Urothelium cell line (cell line): Measurements from ENCODE around the gene CYP4F22.
"Not testable (repeated sequence)": the region's sequence is repeated elsewhere in the genome, so short reads cannot be mapped to it uniquely, and the experiment has no call there.

ENCODE experiments used
- DNase-seq: peaks from one replicate; pipeline ENCODE4 v3.0.0; 2011; ENCODE audit warnings: low spot score, mixed read lengths
- FAIRE-seq: peaks from 2 replicates; lab custom pipeline; 2011; peaks lifted over from hg19 to GRCh38; lab: Jason Lieb, UNC

Gene CYP4F22

DNA sequence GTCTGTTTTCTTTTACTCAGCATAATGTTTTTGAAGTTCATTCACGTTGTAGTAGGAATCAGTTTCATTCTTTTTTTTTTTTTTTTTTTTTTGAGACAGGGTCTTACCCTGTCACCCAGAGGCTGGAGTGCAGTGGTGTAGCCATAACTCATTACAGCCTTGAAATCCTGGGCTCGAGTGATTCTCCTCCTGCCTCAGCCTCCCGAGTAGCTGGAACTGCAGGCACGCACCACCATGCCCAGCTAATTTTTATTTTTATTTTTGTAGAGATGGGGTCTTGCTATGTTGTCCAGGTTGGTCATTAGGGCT is 25.2 kb downstream of the CYP4F22 start:
- not testable (repeated sequence) for DNase-seq, FAIRE-seq

DNA sequence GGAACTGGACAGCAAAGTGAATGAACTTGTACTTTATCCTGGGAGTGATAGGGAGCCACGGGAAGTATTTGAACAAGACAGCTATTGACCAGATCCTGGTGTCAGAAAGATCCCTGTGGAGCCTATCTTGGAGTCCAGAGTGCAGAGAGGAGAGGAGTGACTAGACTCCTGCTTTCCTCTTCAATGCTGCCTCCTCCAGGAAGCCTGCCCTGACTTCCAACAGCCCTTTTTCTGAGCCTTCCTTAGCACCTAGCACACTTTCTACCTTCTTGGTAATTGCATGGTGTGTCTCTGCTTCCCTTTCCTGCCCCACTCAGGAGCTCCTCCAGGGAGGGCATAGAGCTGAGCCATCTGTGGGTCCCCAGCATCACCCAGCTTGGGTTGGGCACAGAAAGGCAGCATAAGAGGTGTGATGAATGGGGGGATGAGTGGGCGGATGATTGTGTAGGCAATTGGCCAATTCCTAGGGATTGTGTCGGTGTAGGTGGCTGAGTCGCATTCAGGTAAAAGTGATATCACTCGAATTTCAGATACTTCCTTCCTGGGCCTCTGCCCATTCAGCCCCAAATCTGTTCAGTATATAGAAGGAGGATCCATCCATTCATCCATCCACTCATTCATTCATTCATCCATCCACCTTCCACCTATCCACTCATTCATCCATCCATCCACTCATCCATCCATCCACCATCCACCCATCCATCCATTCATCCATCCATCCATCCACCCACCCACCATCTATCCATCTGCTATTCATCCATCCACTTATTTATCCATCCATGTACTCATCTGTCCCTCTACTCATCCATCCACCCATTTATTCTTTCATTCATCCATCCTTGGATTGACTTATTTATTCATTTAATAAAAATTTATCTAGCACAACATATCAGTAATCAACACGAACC is 26.9 kb downstream of the CYP4F22 start:
- FAIRE-seq, result no peak
- DNase-seq, result no peak

DNA sequence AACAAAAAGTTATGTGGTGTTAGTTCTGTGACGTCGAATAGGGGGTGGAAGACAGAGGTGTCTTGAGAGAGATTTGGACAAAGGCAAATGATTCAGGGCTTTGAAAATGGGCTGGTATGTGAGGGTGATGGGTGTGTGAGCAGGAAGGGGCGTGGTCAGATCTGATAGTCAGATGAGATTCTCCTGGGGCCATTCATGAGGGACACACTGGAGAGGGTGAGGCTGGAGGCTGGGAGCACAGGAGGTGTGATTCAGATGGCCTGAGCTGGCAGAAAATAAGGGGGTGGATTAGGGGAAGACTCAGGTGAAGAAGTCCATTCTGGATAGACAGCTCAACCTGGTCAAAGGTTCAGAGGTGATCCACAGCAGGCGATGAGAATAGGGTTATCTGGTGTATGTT is 28.0 kb downstream of the CYP4F22 start:
- DNase-seq (no peak), FAIRE-seq (no peak)

DNA sequence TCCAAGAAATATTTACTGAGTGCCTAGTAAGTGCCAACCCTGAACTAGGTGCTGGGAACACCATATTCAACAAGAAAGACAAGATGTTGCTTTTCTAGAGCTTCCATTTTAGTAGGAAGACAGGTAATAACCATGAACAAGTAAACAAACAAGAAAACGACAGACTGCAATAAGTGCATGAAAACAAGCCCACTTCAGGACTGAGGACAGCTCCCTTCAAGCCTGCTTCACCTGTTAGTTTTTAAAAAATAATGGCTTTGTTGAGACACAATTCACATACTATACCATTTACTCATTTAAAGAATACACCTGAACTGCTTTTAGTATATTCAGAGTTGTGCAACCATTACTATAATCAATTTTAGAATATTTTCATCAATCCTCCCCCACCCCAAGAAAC is 30.4 kb downstream of the CYP4F22 start:
- DNase-seq (no peak), FAIRE-seq (no peak)

DNA sequence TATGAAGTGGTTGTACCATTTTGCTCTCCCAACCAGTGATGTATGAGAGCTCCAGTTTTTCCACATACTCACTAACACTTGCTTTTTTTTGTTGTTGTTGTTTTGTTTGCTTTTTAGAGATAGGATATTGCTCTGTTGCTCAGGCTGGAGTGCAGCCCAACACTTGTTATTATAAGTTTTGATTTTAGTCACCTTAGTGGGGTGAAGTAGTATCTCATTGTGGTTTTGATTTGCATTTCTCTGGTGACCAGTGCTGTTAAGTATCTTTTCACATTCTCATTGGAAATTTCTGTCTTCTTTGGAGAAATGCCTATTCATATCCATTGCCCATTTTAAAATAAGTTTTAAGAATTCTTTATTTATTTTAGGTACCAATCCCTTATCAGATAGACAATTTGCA is 31.3 kb downstream of the CYP4F22 start:
- FAIRE-seq (no peak), DNase-seq (no peak)

DNA sequence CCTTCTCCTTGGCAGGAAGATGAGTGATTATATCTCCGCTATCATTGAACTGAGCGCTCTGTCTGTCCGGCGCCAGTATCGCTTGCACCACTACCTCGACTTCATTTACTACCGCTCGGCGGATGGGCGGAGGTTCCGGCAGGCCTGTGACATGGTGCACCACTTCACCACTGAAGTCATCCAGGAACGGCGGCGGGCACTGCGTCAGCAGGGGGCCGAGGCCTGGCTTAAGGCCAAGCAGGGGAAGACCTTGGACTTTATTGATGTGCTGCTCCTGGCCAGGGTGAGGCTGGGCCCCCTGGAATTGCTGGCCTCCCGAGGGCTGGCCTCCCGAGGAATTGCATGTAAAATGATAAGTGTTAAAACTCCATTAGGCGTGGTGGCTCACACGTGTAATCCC is 32.1 kb downstream of the CYP4F22 start:
- DNase-seq (no peak), FAIRE-seq (no peak)

DNA sequence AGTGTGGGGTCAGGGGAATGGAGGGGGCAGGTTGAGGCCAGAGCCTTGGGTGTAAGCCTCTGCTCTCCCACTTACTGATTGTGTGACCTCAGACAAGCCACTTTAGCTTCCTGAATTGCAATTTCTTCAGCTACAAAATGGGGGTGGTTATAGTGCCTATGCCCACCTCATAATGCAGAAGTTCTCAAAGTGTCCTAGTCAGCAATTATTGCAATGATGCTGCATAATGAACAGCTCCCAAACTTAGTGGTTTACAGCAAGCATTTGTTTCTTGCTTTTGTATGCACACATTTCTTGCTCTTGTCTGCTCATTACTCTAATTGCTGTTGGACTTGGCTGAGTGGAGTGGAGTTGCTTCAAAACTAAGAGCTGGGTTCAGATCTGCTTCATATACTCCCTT is 36.0 kb downstream of the CYP4F22 start:
- FAIRE-seq (no peak), DNase-seq (no peak)

DNA sequence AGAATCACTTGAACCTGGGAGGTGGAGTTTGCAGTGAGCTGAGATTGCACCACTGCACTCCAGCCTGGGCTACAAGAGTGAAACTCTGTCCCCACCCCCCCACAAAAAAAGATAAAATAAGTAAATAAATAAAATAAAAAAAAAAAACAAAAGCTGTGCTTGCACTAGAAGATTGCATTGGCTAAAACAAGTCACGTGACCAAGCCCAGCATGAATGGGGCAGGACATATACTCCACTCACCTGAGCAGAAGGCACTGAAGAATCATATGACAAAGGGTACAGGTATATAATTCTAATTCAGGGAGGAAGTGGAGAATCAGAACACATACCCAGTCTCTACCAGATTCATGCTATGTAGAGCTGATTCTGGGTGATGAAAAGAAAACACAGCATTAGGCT is 36.6 kb downstream of the CYP4F22 start:
- no peak for DNase-seq
- no peak for FAIRE-seq

DNA sequence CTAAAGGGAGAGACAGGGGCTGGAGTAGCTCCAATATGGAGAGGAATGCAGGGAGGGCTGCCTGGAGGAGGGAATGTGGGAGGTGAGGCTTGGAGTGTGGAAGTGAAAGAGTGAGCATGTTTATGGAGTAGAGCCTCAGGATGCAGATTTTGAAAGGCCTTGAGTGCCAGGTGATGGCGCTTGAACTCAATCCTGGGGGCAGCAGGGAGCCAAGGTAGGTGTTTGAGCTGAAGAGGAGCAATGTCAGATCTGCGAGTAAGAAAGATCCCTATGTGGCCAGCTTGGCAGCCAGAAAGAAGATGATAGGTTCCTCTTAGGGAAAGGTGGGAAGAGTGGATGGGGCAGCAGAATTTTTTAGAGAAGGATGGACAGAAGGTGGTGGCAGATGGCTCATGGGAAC is 40.3 kb downstream of the CYP4F22 start:
- FAIRE-seq, result no peak

DNA sequence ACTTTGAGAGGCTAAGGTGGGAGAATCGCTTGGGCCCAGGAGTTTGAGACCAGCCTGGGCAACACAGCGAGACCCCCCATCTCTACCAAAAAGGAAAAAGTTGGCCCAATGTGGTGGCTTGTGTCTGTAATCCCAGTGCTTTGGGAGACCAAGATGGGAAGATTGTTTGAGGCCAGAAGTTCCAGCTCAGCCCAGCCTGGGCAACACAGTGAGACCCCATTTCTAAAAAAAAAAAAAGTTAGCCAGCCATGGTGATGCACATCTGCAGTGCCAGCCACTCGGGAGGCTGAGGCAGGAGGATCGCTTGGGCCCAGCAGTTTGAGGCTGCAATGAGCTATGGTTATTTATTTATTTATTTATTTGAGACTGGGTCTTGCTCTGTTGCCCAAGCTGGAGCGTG is 41.3 kb downstream of the CYP4F22 start:
- no peak for DNase-seq
- FAIRE-seq, result no peak

More for the DNA sequence above, 40.3 kb downstream of the CYP4F22 start:
- no peak for DNase-seq

DNA sequence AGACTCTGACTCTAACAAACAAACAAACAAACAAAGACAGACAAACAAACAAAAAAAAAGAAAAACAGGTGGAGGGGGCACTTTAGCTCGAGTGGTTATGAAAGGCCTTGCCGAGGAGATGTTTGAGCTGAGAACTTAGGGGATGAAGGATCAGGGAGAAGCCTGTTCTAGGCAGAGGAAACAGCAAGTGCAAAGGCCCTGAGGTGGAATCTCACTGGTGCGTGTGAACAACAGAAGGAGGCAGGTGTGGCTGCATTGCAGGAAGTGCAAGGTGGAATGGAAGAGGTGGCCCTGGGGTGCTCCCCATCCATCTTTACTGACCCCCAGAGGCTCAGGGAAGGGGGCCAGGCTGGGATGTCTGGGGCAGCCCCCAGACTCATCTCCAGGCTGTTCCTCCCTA is 41.9 kb downstream of the CYP4F22 start:
- DNase-seq (no peak), FAIRE-seq (no peak)

DNA sequence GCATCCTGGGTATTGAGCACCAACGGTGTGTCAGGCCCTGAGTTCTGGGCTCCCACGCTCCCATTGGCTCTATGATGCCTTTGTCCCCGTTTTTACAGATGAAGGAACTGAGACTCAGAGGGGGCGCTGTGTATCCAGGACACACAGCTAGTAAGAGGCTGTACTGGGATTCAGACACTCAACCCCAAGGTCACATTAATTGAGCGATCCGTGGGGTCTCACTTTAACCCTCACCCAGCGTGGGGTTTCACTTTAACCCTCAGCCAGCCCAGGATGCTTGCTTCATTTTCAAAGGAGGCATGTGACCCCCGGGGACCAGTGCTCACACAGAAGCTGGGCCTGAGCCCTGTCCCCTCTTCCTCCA is 42.6 kb downstream of the CYP4F22 start:
- DNase-seq (no peak), FAIRE-seq (no peak)

DNA sequence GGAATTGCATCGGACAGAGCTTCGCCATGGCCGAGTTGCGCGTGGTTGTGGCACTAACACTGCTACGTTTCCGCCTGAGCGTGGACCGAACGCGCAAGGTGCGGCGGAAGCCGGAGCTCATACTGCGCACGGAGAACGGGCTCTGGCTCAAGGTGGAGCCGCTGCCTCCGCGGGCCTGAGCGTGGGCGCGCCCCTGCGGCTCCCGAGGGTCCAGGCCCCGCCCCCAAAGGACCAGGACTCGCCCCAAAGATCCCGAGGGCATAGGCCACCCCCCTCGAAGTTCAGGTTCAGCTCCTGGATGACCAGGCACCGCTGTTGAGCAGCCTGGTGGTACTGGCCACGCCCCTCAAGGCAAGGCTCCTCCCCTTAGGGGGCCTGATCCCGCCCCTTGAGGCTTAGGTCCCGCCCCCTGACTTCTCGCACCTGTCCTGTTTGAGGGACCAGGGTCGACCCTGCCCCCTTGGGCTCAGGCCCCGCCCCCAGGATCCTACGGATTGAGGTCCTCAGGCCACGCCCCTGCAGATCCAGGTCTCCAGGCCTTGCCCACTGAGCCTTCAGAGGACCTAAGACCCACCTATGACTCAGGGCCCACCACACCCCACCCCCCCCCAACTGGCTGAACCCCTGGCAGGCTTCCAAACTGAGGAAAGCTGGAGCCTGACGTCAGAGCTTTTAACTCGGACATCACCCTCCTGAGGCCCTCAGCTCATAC is 43.1 kb downstream of the CYP4F22 start:
- DNase-seq (peak; percentile 9), FAIRE-seq (no peak)

DNA sequence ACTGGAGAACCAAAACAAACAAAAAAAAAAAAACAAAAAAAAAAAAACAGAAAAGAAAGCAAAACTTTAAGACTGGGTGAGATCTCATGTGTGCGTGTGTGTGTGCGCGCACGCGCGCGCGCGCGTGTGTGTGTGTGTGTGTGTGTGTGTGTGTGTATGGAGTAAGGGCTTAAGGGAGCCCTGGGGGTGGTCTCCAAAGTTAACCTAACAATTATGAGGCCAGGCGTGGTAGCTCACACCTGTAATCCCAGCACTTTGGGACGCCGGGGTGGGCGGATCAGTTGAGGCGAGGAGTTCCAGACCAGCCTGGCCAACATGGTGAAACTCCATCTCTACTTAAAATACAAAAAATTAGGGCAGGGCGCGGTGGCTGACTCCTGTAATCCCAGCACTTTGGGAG is 46.7 kb downstream of the CYP4F22 start:
- DNase-seq (no peak), FAIRE-seq (no peak)

DNA sequence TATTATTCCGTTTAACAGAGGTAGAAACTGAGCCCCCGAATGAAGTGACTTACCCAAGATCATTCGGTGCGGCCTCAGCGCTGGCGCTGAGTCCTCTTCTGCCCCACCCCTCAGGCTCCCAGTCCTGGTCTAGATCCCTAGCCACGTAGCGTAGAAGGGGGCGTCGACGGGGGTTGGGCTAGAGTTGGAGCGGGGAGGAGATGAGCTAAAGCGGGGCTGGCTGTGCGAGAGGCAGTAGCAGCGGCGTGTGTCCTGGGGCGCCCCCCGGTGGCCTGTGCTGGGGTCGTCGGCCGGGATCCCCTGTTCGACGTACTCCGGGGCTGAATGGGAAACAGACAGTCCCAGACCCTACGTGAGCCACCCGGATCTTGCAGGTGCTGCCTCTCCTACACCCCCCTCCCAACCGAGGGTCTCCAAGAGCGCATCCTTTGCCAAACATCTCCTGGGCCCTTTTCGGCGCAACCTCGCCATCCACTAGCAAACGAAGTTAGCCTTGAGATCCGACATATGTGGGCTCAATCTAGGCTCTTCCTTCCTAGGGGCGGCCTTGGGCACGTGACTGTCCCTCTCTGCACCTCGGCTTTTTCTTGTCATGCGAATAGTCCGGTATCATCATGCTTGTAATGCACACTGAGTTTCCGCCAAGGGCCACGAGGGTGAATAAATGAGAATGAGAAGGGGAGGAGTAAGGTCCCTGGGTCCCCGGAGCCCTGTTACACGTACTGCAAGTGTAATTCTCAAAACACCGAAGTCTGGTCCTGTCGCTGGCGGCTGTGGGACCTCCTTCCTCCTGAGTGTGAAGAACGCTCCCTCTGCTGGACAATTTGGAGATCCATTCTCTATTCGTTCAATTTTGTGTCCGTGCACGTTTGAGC is 47.7 kb downstream of the CYP4F22 start:
- DNase-seq, result peak; percentile 92
- peak; percentile 23 for FAIRE-seq

DNA sequence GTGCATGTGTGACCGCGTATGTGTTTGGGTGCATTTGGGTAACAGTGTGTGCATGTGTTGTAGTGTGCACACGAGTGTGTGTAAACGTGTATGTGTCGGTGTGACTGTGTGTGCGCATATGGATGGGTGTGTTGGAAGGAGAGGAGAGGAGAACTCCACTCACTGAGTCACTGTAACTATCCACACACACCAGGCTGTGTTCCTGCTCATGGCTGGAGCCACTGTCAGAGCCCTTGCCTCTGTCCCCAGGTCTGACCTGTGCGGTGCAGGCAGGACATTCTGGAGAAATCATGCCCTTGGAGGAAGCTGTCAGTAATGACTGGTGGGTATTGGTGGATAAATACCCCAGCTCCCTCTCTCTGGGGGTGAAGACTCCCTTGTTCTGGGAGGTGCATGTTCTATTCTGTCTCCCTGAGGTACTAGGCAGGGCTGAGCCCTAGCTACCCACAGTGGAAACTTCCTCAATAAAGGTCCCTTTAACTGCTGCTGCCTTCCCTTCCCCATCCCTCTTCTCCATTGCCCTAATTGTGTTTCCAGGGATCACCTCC is 48.4 kb downstream of the CYP4F22 start:
- no peak for DNase-seq
- FAIRE-seq, result no peak

DNA sequence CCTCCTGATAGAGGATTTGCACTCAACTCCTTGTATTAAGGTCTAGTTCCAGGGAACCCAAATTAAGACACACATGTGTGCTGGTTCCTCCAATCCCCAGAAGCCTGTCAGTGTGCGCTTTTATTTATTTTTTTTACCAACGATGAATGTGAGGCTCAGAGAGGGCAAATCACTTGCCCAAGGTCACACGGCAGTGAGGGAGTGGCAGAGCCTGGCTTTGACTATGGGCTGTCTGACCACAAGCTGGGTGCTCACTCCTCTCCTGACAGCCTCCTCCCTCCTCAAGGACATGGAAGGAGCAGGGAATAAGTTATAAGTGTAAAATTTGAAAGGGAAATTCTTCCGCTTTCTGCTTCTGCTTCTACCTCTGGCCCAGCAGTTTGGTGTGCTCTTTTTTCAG is 48.9 kb downstream of the CYP4F22 start:
- FAIRE-seq, result no peak
- DNase-seq, result no peak

DNA sequence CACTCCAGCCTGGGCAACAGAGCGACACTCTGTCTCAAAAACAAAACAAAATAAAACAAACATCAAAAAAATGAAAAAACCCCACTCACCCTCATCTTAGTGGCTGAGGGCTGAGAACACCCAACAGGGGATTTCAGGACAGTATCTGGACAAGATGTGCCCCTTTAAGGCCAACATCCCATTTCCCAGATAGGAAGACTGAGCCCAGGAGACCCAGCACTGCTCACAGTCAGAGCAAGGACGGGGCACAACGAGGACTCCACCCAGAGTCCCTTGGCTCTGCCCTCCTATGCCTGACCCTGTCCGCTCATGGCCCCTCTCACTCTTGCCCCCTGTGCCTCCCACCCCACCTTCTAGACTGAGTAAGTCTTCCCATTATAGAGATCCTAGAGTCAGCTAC is 53.8 kb downstream of the CYP4F22 start:
- FAIRE-seq (no peak), DNase-seq (no peak)

DNA sequence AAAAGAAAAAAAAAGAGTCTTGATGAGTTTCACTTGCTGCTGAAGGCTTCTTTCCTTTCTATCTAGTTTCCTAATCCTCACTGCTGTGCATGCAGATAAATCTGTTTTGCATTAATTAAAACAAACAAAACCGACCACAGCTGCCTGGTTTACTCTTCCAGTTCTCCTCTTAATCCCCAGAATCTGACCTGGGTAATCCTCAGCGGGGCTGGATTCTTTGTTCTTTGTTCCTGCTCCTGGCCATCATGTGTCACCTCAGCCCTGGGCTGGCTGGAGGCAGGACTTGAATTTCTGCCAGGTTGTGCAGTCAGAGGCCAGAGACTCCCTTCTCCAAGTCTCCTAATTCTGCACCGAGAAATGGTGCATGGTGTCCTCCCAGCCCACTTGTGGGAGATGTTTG is 54.5 kb downstream of the CYP4F22 start:
- no peak for FAIRE-seq
- DNase-seq, result no peak

DNA sequence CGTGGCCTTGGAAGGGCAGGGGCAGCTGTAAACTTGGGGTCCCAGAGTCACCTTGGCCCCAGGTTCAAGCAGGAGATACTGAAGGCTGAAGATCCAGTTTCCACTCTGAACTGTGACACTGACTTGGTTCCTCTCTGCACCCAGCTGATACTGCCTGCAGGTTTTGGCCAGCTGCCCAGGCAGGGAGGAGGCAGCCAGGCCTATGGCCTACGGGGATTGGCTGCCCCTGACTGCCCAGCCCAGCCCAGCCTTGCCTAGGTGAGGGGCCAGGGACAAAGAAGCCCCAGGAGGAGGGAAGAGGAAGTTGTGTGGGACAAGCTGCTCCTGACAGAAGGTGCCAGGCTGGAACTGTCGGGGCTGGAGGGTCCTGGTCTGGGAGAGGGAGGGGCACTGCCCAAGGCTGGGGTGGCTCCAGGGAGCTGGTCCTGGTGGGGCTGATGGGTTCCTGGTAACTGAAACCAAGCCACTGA is 55.0 kb downstream of the CYP4F22 start:
- FAIRE-seq (no peak), DNase-seq (no peak)

DNA sequence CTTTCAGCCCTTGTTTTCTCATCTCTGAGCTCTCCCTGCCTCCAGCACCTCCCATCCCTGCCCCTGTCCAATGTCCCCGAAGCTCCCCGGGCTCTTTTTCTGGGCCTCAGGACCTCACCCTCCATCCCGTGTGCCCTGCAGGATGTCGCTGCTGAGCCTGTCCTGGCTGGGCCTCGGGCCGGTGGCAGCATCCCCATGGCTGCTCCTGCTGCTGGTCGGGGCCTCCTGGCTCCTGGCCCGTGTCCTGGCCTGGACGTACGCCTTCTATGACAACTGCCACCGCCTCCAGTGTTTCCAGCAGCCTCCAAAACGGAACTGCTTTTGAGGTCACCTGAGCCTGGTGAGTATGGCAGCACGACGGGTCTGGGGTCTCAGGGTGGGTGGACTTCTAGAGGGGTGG is 55.6 kb downstream of the CYP4F22 start:
- no peak for FAIRE-seq
- no peak for DNase-seq
